ENCODE results near the gene ADAMTSL1. TPM values are rescaled to one million over a fixed set of nuclear protein-coding genes. Genes with fewer than 3 reads are reported as not detected.

Gene ADAMTSL1
- total and polyA plus RNA-seq, 2 experiments from 2014 or later, result 2.3 to 5.0 TPM

DNA sequence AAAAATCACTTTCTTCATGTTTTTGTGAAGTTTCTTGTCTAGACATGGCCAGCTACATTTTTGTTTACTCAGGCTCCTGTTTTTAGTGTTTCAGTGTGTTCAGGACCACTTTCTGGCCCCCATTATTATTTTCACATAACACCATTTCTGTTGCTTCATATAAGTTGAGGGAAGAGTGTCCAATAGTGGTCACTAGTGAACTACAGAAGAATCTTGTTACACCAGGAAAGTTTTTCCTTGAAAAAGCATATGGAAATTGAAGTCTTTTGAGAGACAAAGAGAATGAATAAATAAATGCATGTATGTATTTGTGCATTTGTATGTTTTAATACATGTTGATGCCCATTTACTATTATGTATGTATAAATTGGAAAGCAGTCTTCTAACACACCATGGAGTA lies 3.8 kb downstream of the ADAMTSL1 start:
- Mint-ChIP-seq H3K27ac (peak overlapping the region; percentile 27; the same call in 1 of the 2 replicates), H3K4me3 (no peak overlapping the region), H3K4me1 (peaks cover 56% of the 10 kb centered on the region), H3K27me3 (ENCODE audit: insufficient read depth, low read depth, poor library complexity) (peaks cover 3% of the 10 kb centered on the region), H3K36me3 (ENCODE audit: low read depth) (no peaks in the 10 kb centered on the region), H3K9me3 (no peaks in the 10 kb centered on the region)
- Histone ChIP-seq H3K9me2 (ENCODE audit: insufficient read depth) (no peaks in the 10 kb centered on the region), H3K4me1 (ENCODE audit: insufficient read depth) (peaks cover 43% of the 10 kb centered on the region), H2AFZ (no peak overlapping the region), H3K4me3 (no peak overlapping the region), H3K36me3 (ENCODE audit: insufficient read depth) (no peaks in the 10 kb centered on the region), H3K4me2 (no peak overlapping the region), H3F3A (replicated peaks; ENCODE audit: low read depth) (no peaks in the 10 kb centered on the region; the same call in 1 of the 2 replicates), H3K27ac (ENCODE audit: low read depth) (no peak overlapping the region), H4K20me1 (replicated peaks; ENCODE audit: insufficient read depth) (no peaks in the 10 kb centered on the region), H3K27me3 (ENCODE audit: insufficient read depth) (no peaks in the 10 kb centered on the region), H3K79me2 (replicated peaks; ENCODE audit: insufficient read depth) (no peaks in the 10 kb centered on the region)
- no peak for ATAC-seq
- no peak for DNase-seq (ENCODE audit: low spot score)
- TF ChIP-seq, protein P1, sequence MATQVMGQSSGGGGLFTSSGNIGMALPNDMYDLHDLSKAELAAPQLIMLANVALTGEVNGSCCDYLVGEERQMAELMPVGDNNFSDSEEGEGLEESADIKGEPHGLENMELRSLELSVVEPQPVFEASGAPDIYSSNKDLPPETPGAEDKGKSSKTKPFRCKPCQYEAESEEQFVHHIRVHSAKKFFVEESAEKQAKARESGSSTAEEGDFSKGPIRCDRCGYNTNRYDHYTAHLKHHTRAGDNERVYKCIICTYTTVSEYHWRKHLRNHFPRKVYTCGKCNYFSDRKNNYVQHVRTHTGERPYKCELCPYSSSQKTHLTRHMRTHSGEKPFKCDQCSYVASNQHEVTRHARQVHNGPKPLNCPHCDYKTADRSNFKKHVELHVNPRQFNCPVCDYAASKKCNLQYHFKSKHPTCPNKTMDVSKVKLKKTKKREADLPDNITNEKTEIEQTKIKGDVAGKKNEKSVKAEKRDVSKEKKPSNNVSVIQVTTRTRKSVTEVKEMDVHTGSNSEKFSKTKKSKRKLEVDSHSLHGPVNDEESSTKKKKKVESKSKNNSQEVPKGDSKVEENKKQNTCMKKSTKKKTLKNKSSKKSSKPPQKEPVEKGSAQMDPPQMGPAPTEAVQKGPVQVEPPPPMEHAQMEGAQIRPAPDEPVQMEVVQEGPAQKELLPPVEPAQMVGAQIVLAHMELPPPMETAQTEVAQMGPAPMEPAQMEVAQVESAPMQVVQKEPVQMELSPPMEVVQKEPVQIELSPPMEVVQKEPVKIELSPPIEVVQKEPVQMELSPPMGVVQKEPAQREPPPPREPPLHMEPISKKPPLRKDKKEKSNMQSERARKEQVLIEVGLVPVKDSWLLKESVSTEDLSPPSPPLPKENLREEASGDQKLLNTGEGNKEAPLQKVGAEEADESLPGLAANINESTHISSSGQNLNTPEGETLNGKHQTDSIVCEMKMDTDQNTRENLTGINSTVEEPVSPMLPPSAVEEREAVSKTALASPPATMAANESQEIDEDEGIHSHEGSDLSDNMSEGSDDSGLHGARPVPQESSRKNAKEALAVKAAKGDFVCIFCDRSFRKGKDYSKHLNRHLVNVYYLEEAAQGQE (IDR thresholded peaks at IDR 0.05; ENCODE audit: unreplicated experiment), result no peak
- TF ChIP-seq EZH2phosphoT487 (IDR thresholded peaks at IDR 0.05; ENCODE audit: unreplicated experiment) (no peak), ZNF114 (CRISPR knock-in tag; IDR thresholded peaks at IDR 0.05) (no peak), ZNF331 (CRISPR knock-in tag; IDR thresholded peaks at IDR 0.05; ENCODE audit: low read depth) (no peak), STAT1 (IDR thresholded peaks at IDR 0.05; ENCODE audit: unreplicated experiment) (no peak)

DNA sequence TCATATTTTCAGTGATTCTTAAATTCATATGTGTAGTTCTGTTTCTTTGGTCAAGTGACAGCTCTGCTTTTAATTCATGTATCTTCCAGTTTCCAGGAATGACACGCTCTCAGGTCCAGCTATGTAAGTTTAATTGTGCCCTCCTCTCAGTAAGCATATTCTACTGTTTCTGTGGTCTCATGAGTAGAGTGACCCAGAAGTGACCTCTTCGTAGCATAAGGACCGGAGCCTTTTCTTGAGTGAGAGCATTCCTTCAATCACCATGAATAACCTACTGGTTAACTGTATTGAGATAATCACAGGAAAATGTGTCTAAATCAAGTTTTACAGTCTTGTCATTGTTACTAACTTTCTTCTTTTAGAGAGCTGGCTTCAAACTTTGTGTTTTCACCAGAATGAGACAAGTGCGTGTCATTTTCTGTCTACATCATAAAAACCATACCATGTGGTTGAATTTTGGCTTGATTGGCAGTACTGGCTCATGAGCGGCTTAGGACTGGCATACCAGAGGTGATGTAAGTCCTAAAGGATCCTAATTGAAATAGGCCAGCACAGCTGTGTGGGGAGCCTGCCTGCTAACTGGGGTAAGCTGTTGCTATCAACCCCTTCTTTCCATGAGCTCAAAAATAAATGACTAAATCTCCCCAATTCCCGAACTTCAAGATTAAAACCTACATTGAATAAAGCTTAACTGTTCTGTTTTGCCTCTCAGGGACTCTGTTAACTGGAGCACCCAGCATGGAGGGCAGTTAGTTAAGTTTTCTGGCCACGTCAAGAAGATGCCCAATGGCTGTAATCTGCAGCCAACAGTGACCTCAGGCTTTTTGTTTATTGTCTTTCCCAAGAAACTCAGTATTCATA lies 4.8 kb downstream of the ADAMTSL1 start:
- H2AFZ ChIP-seq, result no peak overlapping the region
- H3K27ac ChIP-seq (ENCODE audit: low read depth), result no peak overlapping the region
- H4K20me1 ChIP-seq (replicated peaks; ENCODE audit: insufficient read depth), result no peaks in the 10 kb centered on the region
- H3K36me3 ChIP-seq (ENCODE audit: insufficient read depth), result no peaks in the 10 kb centered on the region
- Mint-ChIP-seq H3K9me3 (no peaks in the 10 kb centered on the region), H3K4me1 (peaks cover 46% of the 10 kb centered on the region), H3K36me3 (ENCODE audit: low read depth) (no peaks in the 10 kb centered on the region), H3K27me3 (ENCODE audit: insufficient read depth, low read depth, poor library complexity) (peaks cover 3% of the 10 kb centered on the region), H3K4me3 (no peak overlapping the region), H3K27ac (peak overlapping the region; percentile 36; the same call in 1 of the 2 replicates)
- no peaks in the 10 kb centered on the region for H3F3A ChIP-seq (replicated peaks; ENCODE audit: low read depth)
- no peak overlapping the region for H3K4me2 ChIP-seq
- H3K9me2 ChIP-seq (ENCODE audit: insufficient read depth), result no peaks in the 10 kb centered on the region
- no peaks in the 10 kb centered on the region for H3K79me2 ChIP-seq (replicated peaks; ENCODE audit: insufficient read depth)
- no peak overlapping the region for H3K4me3 ChIP-seq
- TF ChIP-seq STAT1 (IDR thresholded peaks at IDR 0.05; ENCODE audit: unreplicated experiment) (no peak), ZNF331 (CRISPR knock-in tag; IDR thresholded peaks at IDR 0.05; ENCODE audit: low read depth) (no peak), EZH2phosphoT487 (IDR thresholded peaks at IDR 0.05; ENCODE audit: unreplicated experiment) (no peak), ZNF114 (CRISPR knock-in tag; IDR thresholded peaks at IDR 0.05) (no peak), NANOG (IDR thresholded peaks at IDR 0.05; ENCODE audit: borderline replicate concordance) (no peak), JUNB (IDR thresholded peaks at IDR 0.05; ENCODE audit: unreplicated experiment) (no peak)
- TF ChIP-seq, protein P2, sequence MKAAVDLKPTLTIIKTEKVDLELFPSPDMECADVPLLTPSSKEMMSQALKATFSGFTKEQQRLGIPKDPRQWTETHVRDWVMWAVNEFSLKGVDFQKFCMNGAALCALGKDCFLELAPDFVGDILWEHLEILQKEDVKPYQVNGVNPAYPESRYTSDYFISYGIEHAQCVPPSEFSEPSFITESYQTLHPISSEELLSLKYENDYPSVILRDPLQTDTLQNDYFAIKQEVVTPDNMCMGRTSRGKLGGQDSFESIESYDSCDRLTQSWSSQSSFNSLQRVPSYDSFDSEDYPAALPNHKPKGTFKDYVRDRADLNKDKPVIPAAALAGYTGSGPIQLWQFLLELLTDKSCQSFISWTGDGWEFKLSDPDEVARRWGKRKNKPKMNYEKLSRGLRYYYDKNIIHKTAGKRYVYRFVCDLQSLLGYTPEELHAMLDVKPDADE (IDR thresholded peaks at IDR 0.05), result no peak
- TF ChIP-seq, protein P3, sequence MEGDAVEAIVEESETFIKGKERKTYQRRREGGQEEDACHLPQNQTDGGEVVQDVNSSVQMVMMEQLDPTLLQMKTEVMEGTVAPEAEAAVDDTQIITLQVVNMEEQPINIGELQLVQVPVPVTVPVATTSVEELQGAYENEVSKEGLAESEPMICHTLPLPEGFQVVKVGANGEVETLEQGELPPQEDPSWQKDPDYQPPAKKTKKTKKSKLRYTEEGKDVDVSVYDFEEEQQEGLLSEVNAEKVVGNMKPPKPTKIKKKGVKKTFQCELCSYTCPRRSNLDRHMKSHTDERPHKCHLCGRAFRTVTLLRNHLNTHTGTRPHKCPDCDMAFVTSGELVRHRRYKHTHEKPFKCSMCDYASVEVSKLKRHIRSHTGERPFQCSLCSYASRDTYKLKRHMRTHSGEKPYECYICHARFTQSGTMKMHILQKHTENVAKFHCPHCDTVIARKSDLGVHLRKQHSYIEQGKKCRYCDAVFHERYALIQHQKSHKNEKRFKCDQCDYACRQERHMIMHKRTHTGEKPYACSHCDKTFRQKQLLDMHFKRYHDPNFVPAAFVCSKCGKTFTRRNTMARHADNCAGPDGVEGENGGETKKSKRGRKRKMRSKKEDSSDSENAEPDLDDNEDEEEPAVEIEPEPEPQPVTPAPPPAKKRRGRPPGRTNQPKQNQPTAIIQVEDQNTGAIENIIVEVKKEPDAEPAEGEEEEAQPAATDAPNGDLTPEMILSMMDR (conservative IDR thresholded peaks at IDR 0.05; ENCODE audit: low read depth in 2 of 2), result no peak
- no peak for ATAC-seq
- no peaks in the 10 kb centered on the region for H3K27me3 ChIP-seq (ENCODE audit: insufficient read depth)
- DNase-seq (ENCODE audit: low spot score), result no peak
- peaks cover 35% of the 10 kb centered on the region for H3K4me1 ChIP-seq (ENCODE audit: insufficient read depth)
